ENCODE data around the gene AHSP.
"Not testable (repeated sequence)": the region's sequence is repeated elsewhere in the genome, so short reads cannot be mapped to it uniquely, and the experiment has no call there.

Gene AHSP

DNA sequence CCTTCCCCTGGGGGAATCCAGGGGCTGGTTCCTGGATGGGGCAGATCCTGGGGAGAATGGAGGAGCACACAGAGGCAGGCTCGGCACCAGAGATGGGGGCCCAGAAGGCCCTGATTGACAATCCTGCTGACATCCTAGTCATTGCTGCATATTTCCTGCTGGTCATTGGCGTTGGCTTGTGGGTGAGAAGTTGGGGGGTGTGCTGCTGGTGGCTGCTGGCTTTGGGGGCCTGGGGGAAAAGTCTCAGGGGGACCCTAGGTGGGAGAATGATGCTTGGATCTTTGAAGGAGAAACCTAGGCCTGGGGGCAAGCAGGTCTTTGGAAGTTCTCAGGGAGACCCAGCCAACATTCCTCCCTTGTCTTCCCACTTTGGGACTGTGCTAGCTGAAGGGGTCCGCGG is 44.6 kb upstream of the AHSP start, which contains the start of gene SLC5A2:
SLC5A2 (plus strand) TSS at position 43 of the 400 bp plus-strand sequence; CDS start at position 57, 14 bp downstream.
- no peak within 1 kb of the TSS for H4K8ac ChIP-seq (ENCODE audit: low read length)
- peaks cover 11 to 12% of the 10 kb centered on the region in 2 experiments for H3K36me3 ChIP-seq (ENCODE audit: control insufficient read depth in 1 of 2, insufficient read depth in 2 of 2, low read depth in 1 of 2, low read length in 2 of 2)
- no peak within 1 kb of the TSS for H2AFZ ChIP-seq (ENCODE audit: low read depth, low read length)
- H3K9ac ChIP-seq (ENCODE audit: low read length): no peak within 1 kb of the TSS
- peaks cover 0 to 61% of the 10 kb centered on the region in 2 experiments for H3K27me3 ChIP-seq (ENCODE audit: control insufficient read depth in 1 of 2, insufficient read depth in 1 of 2, low read length in 2 of 2)
- no peak for DNase-seq
- H2BK15ac ChIP-seq (ENCODE audit: low read depth, poor library complexity, severe bottlenecking): no peak within 1 kb of the TSS
- H3K27ac ChIP-seq (ENCODE audit: low read length, poor library complexity, severe bottlenecking): no peak within 1 kb of the TSS
- H3K23ac ChIP-seq (ENCODE audit: low read length in 2 of 2): no peak within 1 kb of the TSS
- H3K18ac ChIP-seq (ENCODE audit: low read depth in 1 of 2, low read length in 2 of 2): no peak within 1 kb of the TSS
- no peak within 1 kb of the TSS for H3K14ac ChIP-seq (ENCODE audit: low read length in 2 of 2)
- no peak within 1 kb of the TSS for H3K4me2 ChIP-seq (ENCODE audit: low read length, poor library complexity, severe bottlenecking)
- H2BK12ac ChIP-seq (ENCODE audit: low read length in 2 of 2): no peak within 1 kb of the TSS
- H2BK5ac ChIP-seq (ENCODE audit: low read depth, low read length, poor library complexity, severe bottlenecking): no peak within 1 kb of the TSS
- H2BK120ac ChIP-seq (ENCODE audit: low read depth, low read length): no peak within 1 kb of the TSS
- H4K91ac ChIP-seq (ENCODE audit: low read length): no peak within 1 kb of the TSS
- peak within 1 kb of the TSS; percentile 68 for H2AK5ac ChIP-seq (ENCODE audit: low read length, severe bottlenecking)
- H3K79me1 ChIP-seq (replicated peaks; ENCODE audit: low read length, poor library complexity, severe bottlenecking): no peaks in the 10 kb centered on the region
- H3K9me3 ChIP-seq (ENCODE audit: control insufficient read depth, low read length): no peaks in the 10 kb centered on the region
- no peak within 1 kb of the TSS for H3K4me3 ChIP-seq (ENCODE audit: insufficient read depth in 1 of 2, low read depth in 1 of 2, low read length in 2 of 2)
- H3K4ac ChIP-seq (ENCODE audit: low read depth in 1 of 2, low read length in 2 of 2): no peak within 1 kb of the TSS
- WGBS: 85% methylated on average over 4 of the region's 4 CpGs
- H3K4me1 ChIP-seq (ENCODE audit: control insufficient read depth, insufficient read depth, low read depth, low read length): peaks cover 38% of the 10 kb centered on the region

GRCh38 chr16:31484048-31484447 is 43.7 kb upstream of the AHSP start:
- H3K9ac ChIP-seq (ENCODE audit: low read length): not testable (repeated sequence)
- peaks cover 4 to 12% of the 10 kb centered on the region in 2 experiments for H3K36me3 ChIP-seq (ENCODE audit: control insufficient read depth in 1 of 2, insufficient read depth in 2 of 2, low read depth in 1 of 2, low read length in 2 of 2)

DNA sequence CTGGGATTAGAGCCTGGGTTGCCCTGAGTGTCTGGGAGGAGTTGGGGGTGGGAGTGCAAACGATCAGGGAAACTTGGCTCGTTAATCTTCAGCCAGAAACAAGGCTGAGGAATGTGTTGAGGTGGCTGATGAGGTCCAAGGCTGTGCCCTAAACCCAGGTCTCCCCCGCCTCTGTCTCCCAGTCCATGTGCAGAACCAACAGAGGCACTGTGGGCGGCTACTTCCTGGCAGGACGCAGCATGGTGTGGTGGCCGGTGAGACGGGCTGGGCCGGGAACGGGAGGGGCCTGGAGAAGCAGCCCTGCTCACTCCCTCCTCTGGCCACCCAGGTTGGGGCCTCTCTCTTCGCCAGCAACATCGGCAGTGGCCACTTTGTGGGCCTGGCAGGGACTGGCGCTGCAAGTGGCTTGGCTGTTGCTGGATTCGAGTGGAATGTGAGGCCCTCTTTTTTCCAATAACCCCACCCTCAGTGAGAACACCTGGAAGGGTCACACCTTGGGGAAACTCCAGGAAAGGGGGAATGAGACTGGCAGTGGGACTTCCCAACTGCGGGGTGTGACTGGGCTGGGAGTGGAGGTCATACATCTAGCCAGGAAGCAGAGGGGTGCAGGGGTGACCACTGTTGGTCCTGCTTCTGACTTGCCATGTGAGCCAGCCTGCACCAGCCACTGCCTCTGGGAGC is 43.1 kb upstream of the AHSP start:
- Histone ChIP-seq H2BK5ac (ENCODE audit: low read depth, low read length, poor library complexity, severe bottlenecking) (no peak overlapping the region), H3K18ac (ENCODE audit: low read depth in 1 of 2, low read length in 2 of 2) (peak overlapping the region in 1 of 2 experiments; percentile 28), H3K4me1 (ENCODE audit: control insufficient read depth, insufficient read depth, low read depth, low read length) (peaks cover 46% of the 10 kb centered on the region), H3K27me3 (ENCODE audit: control insufficient read depth in 1 of 2, insufficient read depth in 1 of 2, low read length in 2 of 2) (peaks cover 0 to 72% of the 10 kb centered on the region in 2 experiments), H2AK5ac (ENCODE audit: low read length, severe bottlenecking) (peak overlapping the region; percentile 59), H3K9ac (ENCODE audit: low read length) (no peak overlapping the region), H2BK120ac (ENCODE audit: low read depth, low read length) (no peak overlapping the region), H3K36me3 (ENCODE audit: control insufficient read depth in 1 of 2, insufficient read depth in 2 of 2, low read depth in 1 of 2, low read length in 2 of 2) (peaks cover 0 to 12% of the 10 kb centered on the region in 2 experiments), H2BK12ac (ENCODE audit: low read length in 2 of 2) (no peak overlapping the region), H3K9me3 (ENCODE audit: control insufficient read depth, low read length) (no peaks in the 10 kb centered on the region), H3K4ac (ENCODE audit: low read depth in 1 of 2, low read length in 2 of 2) (no peak overlapping the region), H3K4me2 (ENCODE audit: low read length, poor library complexity, severe bottlenecking) (peak overlapping the region; percentile 26), H3K23ac (ENCODE audit: low read length in 2 of 2) (no peak overlapping the region), H4K8ac (ENCODE audit: low read length) (peak overlapping the region; percentile 7), H3K79me1 (replicated peaks; ENCODE audit: low read length, poor library complexity, severe bottlenecking) (no peaks in the 10 kb centered on the region), H4K91ac (ENCODE audit: low read length) (no peak overlapping the region), H3K14ac (ENCODE audit: low read length in 2 of 2) (peak overlapping the region in 1 of 2 experiments; percentile 18), H2AFZ (ENCODE audit: low read depth, low read length) (no peak overlapping the region), H3K27ac (ENCODE audit: low read length, poor library complexity, severe bottlenecking) (peak overlapping the region; percentile 10), H2BK15ac (ENCODE audit: low read depth, poor library complexity, severe bottlenecking) (no peak overlapping the region), H3K4me3 (ENCODE audit: insufficient read depth in 1 of 2, low read depth in 1 of 2, low read length in 2 of 2) (no peak overlapping the region)
- DNase-seq: no peak
- WGBS: 41% methylated on average over 12 of the region's 14 CpGs

More at GRCh38 chr16:31484048-31484447, 43.7 kb upstream of the AHSP start:
- not testable (repeated sequence) for H3K79me1 ChIP-seq (replicated peaks; ENCODE audit: low read length, poor library complexity, severe bottlenecking); DNase-seq; H4K91ac ChIP-seq (ENCODE audit: low read length); H3K27ac ChIP-seq (ENCODE audit: low read length, poor library complexity, severe bottlenecking); H3K9me3 ChIP-seq (ENCODE audit: control insufficient read depth, low read length); H4K8ac ChIP-seq (ENCODE audit: low read length); H3K4me3 ChIP-seq (ENCODE audit: insufficient read depth in 1 of 2, low read depth in 1 of 2, low read length in 2 of 2); H2BK120ac ChIP-seq (ENCODE audit: low read depth, low read length); H2AK5ac ChIP-seq (ENCODE audit: low read length, severe bottlenecking); H2AFZ ChIP-seq (ENCODE audit: low read depth, low read length); H3K4me2 ChIP-seq (ENCODE audit: low read length, poor library complexity, severe bottlenecking); H2BK15ac ChIP-seq (ENCODE audit: low read depth, poor library complexity, severe bottlenecking); H2BK5ac ChIP-seq (ENCODE audit: low read depth, low read length, poor library complexity, severe bottlenecking); H3K18ac ChIP-seq (ENCODE audit: low read depth in 1 of 2, low read length in 2 of 2); H3K4ac ChIP-seq (ENCODE audit: low read depth in 1 of 2, low read length in 2 of 2); H3K14ac ChIP-seq (ENCODE audit: low read length in 2 of 2); H2BK12ac ChIP-seq (ENCODE audit: low read length in 2 of 2); H3K23ac ChIP-seq (ENCODE audit: low read length in 2 of 2)
- no CpG with 5 or more reads among the region's 4 CpGs for WGBS
- H3K4me1 ChIP-seq (ENCODE audit: control insufficient read depth, insufficient read depth, low read depth, low read length): peaks cover 46% of the 10 kb centered on the region
- peaks cover 0 to 71% of the 10 kb centered on the region in 2 experiments for H3K27me3 ChIP-seq (ENCODE audit: control insufficient read depth in 1 of 2, insufficient read depth in 1 of 2, low read length in 2 of 2)

GRCh38 chr16:31485571-31485970 is 42.1 kb upstream of the AHSP start:
- no peaks in the 10 kb centered on the region for H3K9me3 ChIP-seq (ENCODE audit: control insufficient read depth, low read length)
- H3K4me2 ChIP-seq (ENCODE audit: low read length, poor library complexity, severe bottlenecking): no peak overlapping the region
- H2BK120ac ChIP-seq (ENCODE audit: low read depth, low read length): no peak overlapping the region
- no peak overlapping the region for H3K18ac ChIP-seq (ENCODE audit: low read depth in 1 of 2, low read length in 2 of 2)
- WGBS: 94% methylated on average over 16 of the region's 17 CpGs
- H3K4ac ChIP-seq (ENCODE audit: low read depth in 1 of 2, low read length in 2 of 2): no peak overlapping the region
- no peak overlapping the region for H2BK5ac ChIP-seq (ENCODE audit: low read depth, low read length, poor library complexity, severe bottlenecking)
- H3K23ac ChIP-seq (ENCODE audit: low read length in 2 of 2): no peak overlapping the region
- peaks cover 0 to 72% of the 10 kb centered on the region in 2 experiments for H3K27me3 ChIP-seq (ENCODE audit: control insufficient read depth in 1 of 2, insufficient read depth in 1 of 2, low read length in 2 of 2)
- no peak overlapping the region for H2BK12ac ChIP-seq (ENCODE audit: low read length in 2 of 2)
- no peaks in the 10 kb centered on the region for H3K79me1 ChIP-seq (replicated peaks; ENCODE audit: low read length, poor library complexity, severe bottlenecking)
- H3K4me3 ChIP-seq (ENCODE audit: insufficient read depth in 1 of 2, low read depth in 1 of 2, low read length in 2 of 2): no peak overlapping the region
- no peak overlapping the region for H3K9ac ChIP-seq (ENCODE audit: low read length)
- H3K14ac ChIP-seq (ENCODE audit: low read length in 2 of 2): no peak overlapping the region
- no peak overlapping the region for H2AFZ ChIP-seq (ENCODE audit: low read depth, low read length)
- H4K91ac ChIP-seq (ENCODE audit: low read length): no peak overlapping the region
- no peak overlapping the region for H4K8ac ChIP-seq (ENCODE audit: low read length)
- DNase-seq: no peak
- peaks cover 44% of the 10 kb centered on the region for H3K4me1 ChIP-seq (ENCODE audit: control insufficient read depth, insufficient read depth, low read depth, low read length)
- H3K27ac ChIP-seq (ENCODE audit: low read length, poor library complexity, severe bottlenecking): no peak overlapping the region
- peak overlapping the region; percentile 59 for H2AK5ac ChIP-seq (ENCODE audit: low read length, severe bottlenecking)
- no peak overlapping the region for H2BK15ac ChIP-seq (ENCODE audit: low read depth, poor library complexity, severe bottlenecking)
- peaks cover under 1 to 21% of the 10 kb centered on the region in 2 experiments for H3K36me3 ChIP-seq (ENCODE audit: control insufficient read depth in 1 of 2, insufficient read depth in 2 of 2, low read depth in 1 of 2, low read length in 2 of 2)

Data from mesenchymal stem cell (in vitro differentiated cells and primary cell).